HG03196 (cell line): Measurements from ENCODE around the gene FBXW7.
A peak's percentile ranks its signal among the peaks of the same experiment; 100 is the strongest.

Source experiments
- ATAC-seq: cut with Tn5 transposase; IDR thresholded peaks from one replicate; pipeline ENCODE4 v1.9.1; 2021; ENCODE audit not compliant: unreplicated experiment

Gene FBXW7

DNA sequence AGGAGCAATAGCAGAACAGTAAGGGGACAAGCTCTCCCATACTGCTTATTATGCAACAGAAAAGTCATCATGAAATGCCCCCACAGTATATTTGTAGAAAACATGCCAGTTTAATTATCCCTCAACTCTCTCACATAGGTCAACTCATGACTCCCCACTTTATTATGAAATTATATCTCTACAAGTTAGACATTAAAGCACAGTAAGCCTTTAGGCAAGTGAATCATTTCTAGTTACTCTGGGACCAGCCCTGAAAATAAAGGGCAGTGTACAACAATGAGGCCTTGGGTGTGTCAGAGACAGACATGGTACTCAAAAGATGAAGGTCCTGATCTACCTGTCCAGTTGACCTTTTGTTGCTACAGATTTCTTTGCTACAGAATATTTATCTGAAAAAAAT, 191.9 kb downstream of the FBXW7 start:
- ATAC-seq = no peak

DNA sequence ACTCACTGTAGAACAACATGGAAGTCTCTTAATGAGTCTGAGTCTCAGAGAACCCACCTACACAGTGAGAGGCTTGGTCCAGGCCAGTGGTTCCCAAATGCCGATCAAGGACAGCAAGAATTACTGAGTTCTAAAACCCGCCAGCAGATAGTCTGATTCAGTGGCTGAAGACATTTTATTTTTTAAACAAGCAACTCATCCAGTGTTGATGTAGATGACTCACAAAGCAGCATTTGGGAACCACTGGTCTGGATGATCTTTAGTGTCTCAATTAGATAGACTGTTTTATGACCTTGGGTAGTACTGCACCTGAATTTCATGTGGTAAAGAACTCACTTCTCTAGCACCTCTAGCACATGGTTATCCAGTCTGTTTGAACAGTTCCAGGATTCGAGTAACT, 193.6 kb downstream of the FBXW7 start:
- no peak for ATAC-seq

DNA sequence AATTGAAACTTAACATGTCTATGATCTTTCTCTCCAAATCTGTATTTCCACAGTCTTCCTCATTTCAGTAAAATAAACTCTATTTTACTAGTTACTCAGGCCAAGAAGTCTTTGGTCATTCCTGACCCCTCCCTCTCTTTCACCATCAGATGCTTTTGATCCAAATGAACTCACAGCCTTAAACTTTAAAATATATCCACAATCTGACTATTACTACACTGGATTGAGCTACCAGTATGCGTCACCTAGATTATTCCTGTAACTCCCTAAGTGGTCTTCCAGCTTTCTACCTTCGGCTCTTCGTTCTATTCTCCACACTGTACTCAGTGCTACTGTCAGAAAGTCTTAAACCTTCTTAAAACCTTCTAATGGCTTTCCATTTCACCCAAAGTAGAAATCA, 195.1 kb downstream of the FBXW7 start:
- no peak for ATAC-seq

DNA sequence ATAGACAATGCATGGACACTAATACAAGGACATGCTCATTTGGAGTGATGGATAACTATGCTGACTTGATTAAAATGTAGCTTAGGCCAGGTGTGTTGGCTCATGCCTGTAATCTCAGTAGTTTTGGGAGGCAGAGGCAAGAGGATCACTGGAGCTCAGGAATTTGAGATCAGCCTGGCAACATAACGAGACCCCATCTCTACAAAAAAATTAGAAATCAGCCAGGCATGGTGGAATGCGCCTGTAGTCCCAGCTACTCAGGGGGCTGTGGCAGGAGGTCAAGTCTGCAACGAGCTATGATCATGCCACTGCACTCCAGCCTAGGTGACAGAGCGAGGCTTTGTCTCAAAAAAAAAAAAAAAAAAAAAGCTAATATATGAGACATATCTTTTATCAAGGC, 196.3 kb downstream of the FBXW7 start:
- no peak for ATAC-seq

DNA sequence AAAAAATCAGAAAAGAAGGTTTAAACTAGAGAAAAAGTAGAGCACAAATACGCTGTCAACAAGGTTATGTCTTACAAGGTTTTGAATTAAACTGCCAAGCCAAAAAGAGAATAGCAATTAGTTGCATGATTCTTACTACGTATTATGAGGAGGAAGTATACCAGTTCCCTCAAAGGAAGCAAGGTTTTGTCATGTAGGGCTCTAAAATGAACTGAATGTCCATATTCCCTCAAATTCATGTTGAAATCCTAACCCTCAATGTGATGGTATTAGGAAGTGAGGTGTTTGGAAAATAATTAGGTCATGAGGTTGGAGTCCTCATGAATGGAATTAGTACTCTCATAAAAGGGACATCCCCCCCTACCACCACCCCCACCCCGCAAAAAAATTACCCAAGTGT, 201.0 kb downstream of the FBXW7 start:
- no peak for ATAC-seq

DNA sequence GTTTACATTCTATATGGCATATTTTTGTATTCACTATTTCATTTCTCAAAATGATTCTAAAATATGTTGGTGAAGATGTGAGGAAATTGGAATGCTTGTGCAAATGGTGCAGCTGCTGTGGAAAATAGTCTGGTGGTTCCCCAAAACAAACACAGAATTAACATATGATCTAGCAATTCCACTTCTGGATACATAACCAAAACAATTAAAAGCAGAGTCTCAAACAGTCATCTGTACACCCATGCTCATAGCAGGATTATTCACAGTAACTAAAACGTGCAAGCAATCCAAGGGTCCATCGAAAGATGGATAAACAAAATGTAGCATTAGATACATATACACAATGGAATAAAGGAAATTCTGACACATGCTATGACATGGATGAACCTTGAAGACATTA, 204.8 kb downstream of the FBXW7 start:
- no peak for ATAC-seq

DNA sequence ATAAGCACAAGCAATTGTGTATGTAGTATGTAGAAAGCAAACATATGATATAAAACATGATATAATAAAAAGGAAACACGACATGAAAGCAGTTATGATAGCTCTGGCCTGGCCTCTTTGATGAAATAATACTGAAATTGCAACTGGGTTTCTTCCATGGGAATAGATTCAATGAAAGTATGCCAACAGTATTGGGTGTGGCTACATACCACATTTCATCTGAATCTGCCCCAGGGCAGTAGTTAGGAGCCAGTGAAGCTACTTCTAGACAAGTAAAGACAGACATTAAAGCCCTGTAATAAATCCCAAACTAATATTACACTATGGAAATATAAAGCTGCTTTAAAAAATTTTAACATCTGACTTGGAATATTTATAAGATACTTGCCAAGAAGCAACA, 207.3 kb downstream of the FBXW7 start:
- ATAC-seq = no peak

DNA sequence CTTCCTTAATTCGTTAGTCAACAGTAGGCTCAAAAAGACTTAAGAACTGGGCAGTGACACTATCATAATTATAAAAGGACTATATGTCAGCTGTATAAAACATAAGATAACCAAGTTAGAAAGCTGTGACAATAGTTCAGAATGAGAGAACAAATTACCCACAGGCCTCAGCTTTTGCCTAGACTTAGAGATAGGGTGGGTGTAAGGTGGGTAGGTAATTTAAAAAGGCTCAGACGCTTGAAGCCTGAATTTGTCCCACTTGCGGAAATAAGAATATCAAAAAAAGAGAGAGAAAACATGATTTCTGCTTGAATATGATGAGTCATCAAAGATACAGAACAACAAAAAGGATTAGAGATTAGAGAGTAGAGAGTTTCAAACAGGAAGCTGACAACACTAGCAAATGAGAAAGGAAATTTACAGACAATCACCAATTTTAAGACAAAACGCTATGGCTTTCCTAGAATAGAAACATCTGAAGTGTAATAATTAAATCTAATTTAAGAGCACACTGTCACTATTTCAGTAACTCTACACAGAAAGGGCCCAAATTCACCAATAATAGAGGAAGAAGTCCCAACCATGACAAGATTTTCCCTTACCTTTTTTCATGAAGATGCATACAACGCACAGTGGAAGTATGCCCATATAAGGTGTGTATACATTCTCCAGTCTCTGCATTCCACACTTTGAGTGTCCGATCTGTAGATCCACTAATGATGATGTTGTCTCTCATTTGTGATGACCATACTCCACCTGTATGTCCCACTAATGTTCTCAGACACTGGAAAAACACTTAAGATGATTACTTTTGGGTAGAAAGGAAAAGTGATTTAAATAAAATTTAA, 208.1 kb downstream of the FBXW7 start:
- no peak for ATAC-seq

DNA sequence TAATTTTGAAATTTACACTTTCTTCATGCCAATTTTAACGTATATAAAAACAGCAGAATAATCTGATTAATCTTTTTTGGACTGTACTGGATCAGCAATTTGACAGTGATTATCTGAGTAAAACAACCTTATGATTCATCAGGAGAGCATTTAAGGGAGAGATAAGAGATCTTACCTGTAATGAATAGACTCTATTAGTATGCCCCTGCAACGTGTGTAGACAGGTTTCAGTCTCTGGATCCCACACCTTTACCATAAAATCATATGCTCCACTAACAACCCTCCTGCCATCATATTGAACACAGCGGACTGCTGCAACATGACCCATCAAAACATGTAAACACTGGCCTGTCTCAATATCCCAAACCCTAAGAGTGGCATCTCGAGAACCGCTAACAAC, 210.1 kb downstream of the FBXW7 start:
- ATAC-seq = no peak

DNA sequence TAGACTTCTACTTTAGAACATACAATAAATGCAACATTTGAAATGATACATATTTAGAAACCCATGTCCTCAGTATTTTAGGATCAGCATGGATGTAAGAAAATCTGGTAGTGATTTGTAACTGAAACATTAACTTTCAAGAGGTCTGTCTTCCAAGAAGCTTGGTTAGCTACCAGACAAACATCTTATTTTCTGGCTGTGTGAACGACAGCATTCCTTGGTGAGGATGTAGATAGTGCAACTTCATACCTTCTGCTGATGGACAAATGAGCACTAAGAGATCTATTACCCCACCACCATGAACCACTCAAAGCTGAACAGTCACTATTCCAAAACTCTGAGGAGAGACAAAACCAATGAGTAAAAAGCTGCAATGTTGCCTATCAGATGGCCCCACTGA, 212.7 kb downstream of the FBXW7 start:
- ATAC-seq = no peak

DNA sequence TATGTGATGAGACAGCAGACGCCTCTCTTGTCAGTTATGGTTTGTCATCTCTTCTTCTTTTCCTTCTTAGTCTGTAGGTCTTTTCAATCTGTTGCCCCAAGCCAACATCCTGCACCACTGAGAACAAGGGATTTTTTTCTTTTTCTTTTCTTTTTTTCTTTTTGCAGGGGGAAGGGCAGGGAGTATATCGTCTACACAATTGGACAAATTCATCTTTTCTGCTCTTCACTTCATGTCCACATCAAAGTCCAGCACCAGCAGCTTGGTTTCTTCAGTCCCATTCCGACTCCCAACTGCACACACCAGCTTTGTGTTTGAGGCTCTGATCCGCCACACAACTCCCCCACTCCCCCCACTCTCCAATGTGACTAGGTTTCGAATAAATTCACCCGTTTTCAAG, 213.2 kb downstream of the FBXW7 start:
- no peak for ATAC-seq

DNA sequence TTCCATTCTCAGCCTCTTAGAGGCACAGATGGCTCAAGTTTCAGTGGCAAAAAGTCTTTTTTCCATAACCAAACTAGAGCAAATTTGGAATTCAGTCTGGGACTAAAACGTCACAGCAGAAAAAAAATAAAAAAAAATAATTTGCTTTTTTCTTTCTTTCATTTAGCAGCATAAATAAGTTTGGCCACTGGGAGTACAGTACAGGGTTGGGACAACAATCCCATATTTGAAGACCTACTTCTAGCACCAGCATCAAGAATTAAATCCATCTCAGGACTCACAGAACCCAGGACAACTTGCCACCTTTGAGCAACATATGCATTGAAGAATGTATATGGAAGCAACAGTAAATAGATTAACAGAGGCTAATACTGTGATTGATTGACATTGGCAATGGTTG, 214.0 kb downstream of the FBXW7 start:
- no peak for ATAC-seq

DNA sequence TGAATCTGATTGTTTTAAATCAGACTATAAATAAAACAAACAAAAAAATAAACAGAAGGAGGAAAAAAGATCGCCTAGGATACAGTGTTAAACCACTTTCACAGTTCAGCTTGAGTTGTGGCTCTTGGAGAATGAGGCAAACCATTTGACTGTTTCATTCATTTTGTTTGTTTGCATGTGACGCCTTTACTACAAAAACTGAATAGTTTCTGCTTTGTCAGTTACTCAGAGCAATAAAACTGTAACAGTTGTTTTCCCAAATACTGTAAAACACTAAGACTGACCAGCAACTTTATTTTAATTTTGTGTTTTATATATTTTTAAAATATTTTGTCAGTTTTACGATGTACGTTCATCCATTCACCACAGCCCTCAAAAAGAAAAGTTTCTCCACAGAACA, 214.5 kb downstream of the FBXW7 start:
- ATAC-seq = no peak

DNA sequence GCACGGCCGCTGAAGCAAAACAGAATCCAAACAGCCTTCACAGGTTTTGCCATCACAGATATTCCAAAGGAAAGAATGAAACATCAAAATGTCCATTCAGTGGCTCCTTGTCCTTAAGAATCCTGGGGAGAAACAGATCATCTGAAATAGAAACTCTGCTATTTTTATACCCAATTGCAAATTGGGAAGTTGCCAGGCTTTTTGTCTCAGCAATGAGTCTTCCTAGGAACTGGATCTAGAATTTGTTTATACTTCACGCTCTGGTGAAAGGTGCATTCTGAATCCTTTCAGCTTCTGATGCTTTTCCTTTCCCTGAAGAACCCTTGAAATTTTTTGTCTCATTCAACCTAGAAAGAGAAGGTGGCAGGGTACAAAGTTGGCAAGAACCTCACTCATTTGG, 218.9 kb downstream of the FBXW7 start:
- ATAC-seq = no peak

DNA sequence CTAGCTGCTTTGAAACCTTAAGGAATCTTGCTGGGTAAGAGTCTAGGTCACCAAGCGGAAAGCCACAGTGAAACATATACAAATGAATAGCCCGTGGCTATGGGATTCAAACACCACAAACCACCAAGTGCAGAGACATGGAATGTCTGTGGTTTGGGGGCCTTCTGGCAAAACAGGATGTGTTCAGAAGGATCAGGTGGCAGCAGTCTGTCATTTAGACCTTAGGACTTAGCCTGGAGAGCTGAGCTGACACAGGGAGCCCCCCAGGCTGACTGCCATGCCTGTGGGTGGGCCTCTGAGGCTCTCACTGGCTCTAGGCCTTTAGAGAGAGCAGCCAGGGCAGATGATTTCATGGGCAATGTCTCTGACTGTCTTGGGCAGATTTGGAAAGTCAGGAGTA, 225.6 kb downstream of the FBXW7 start:
- ATAC-seq = no peak

DNA sequence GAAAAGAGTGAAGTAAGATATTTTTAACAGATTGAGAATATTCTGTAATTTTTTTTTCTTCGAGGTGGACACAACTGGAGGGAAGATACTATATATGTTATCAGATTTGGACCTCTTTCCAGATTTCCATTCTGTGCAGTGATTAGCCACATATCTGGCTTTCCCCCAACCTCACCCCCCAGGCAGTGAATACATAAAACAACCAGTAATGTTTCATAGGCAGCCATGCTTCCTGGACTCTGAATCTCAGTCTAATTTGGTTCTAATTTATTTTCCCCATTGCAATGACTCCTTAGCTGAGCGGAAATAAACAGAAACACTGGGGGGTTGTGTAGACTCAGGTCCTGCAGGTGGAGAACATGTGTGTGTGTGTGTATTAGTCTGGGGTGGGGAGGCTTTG, 226.5 kb downstream of the FBXW7 start:
- ATAC-seq = no peak

DNA sequence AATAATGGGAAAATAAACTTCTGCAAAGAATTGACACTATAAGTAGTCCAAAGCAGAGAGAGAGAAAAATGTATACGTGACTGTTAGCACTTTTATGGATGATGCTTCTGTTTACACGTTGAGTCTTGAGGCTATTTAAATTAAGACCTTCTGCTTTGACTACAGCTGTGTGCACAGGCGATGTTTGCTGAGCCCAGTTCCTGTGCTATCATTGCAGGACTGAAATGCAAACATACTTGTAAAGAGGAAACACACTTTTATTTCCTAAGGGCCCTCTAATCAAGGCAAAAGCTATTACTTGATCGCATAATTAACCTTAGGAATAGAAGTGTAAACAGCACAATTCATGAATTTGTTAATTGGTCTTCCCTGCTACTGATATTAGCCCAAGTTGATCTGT, 226.9 kb downstream of the FBXW7 start:
- ATAC-seq = no peak

DNA sequence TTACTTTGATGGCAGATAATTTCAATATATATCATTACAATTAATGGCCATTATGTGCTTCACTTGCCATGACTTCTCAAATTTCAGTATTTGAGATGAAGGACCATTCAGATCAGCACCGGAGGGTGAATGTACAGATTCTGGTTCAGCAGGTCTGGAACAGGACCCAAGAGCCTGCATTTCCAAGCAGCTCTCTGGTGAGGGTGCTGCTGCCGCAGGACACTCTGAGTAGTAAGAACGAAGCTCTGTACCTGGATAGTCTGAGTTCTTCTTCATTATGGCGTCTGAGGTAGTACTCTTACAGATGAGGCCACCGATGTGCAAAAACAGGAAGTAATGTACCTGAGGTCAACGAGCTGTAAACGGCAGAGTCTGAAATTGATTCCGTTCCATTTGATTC, 228.2 kb downstream of the FBXW7 start:
- ATAC-seq = no peak

DNA sequence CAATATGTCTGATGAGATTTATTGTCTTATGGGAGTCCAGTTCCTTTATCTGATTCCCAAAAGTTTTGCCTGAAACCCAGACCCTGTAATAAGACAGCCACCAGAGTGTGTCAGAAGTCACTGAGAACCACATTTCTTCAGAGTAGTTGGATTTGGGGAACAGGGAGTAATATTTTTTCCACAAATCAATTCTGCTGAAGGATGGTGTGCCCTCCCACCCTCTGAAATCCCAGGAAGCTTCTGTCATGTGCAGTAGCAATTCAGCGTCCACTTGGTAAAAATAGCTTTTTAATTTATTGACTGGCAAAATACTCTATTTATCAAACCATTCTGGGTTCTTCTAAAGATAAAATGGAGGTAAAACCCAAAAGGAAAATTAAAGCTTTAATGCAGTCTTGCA, 229.4 kb downstream of the FBXW7 start:
- ATAC-seq = no peak

DNA sequence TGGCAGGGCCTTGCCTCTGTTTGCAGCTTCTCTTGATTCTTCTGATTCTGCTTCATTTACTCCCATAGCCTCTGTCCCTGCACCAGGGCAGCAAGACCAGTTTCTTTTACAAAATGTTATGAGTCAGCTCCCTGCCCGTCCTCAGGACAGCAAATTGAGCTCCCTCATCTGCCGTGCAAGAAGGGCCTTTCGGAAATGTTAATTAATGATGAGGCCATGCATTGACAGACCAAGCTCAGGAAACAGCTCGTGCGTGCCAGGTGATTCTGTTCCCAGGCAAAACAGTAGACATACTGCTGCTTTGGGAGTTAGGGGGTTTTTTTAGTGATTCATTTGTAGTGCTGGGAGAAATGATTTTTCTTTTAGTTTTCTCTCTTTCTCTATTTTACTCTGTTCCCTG, 231.7 kb downstream of the FBXW7 start:
- ATAC-seq = peak; percentile 94

DNA sequence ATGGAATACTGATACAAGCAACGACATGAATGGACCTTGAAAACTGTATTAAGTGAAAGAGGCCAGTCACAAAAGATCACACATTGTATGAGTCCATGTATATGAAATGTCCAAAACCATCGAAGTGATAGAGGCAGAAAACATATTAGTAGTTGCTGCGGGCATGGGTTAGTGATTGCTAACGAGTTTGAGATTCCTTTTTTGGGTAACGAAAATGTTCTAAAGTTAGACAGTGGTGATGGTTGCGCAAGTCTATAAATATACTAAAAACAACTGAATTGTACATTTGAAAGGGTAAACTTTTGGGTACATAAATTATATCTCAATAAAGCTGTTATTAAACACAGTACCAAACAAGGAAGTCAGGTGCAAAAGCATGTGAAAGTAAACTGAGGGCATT, 234.5 kb downstream of the FBXW7 start:
- ATAC-seq = no peak

DNA sequence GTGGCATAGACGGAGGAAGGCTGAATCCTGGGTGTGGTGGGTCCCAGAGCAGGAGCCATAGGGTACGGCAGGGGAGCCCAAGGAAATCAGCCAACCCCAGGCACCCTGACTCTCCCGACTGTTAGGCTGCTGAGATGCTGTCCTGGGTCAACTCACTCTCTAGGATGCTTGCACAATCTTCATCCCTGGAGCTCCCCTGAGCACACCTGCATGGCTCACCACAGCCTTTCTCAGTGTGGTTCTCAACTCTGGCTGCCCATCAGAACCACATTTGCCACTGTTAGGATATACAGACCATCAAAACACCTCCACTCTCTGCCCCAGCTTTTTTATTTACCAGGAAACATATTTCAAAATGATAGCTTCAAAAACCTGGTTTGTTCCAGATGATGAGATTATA, 236.3 kb downstream of the FBXW7 start:
- ATAC-seq = no peak

DNA sequence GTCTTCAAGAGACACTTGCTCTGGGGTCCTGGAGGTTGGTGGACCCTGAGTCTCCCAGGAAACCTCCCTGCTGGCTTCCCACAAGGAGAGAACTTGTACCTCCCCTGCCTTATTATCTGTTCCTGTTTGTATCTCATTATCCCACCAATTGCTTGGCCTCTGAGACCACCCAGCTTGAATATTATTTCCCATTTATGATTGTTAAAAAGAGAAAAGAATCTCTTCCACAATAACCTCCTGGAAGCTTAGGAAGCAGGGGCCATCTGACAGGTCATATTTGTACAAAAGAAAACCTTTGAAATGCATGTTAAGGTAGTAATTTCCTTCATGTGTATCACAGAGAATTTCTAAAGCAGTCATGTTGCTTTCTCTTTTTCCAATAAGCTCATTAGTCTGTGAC, 239.5 kb downstream of the FBXW7 start:
- no peak for ATAC-seq
